ENCODE measurements around the gene N4BP2L2.

GRCh38 chr13:32455594-32455903, 83.0 kb downstream of the N4BP2L2 start:
- no peak for TF ChIP-seq CTCF (conservative IDR thresholded peaks at IDR 0.05; ENCODE audit: low read depth, low read length)
- TF ChIP-seq EZH2 (IDR thresholded peaks at IDR 0.05; ENCODE audit: borderline replicate concordance, low read depth, low read length, poor library complexity, severe bottlenecking), result no peak

Measured in A673 (cell line).